Fibroblast of mammary gland (primary cell): Measurements from ENCODE around the gene CPTP.

Source experiments
- DNase-seq: peaks from one replicate; pipeline ENCODE4 v3.0.0-alpha.2; 2010; ENCODE audit warnings: low read depth
- H3K4me3 ChIP-seq: 2 replicates; pipeline ENCODE4 v1.5.1; 2011; ENCODE audit warnings: low read depth, mild to moderate bottlenecking, low read length, moderate library complexity; ENCODE audit not compliant: control insufficient read depth
- CTCF ChIP-seq: conservative IDR thresholded peaks from 2 replicates; pipeline ENCODE4 v1.5.1; 2011; ENCODE audit warnings: low read depth, low read length, inconsistent platforms; ENCODE audit not compliant: control insufficient read depth, insufficient read depth

CPTP gene

GRCh38 chr1:1303736-1304135, 20.9 kb upstream of the CPTP start:
- DNase-seq = no peak
- no peak for TF ChIP-seq CTCF
- no peak overlapping the region for H3K4me3 ChIP-seq

- H3K4me3 ChIP-seq = peak overlapping the region; percentile 62
- peak; percentile 77 for DNase-seq
- TF ChIP-seq CTCF = no peak
Measured at GRCh38 chr1:1304331-1305299, 20.0 kb upstream of the CPTP start.

- peak; percentile 79 for DNase-seq
- H3K4me3 ChIP-seq = peak overlapping the region; percentile 62
- peak; percentile 2 for TF ChIP-seq CTCF
Measured at GRCh38 chr1:1305300-1306069, 19.1 kb upstream of the CPTP start.

- TF ChIP-seq CTCF = peak; percentile 12
- H3K4me3 ChIP-seq = peak overlapping the region; percentile 62
- no peak for DNase-seq
Measured at GRCh38 chr1:1306070-1306660, 18.4 kb upstream of the CPTP start.

GRCh38 chr1:1306661-1307260, 17.8 kb upstream of the CPTP start:
- H3K4me3 ChIP-seq = peak overlapping the region; percentile 62
- TF ChIP-seq CTCF = no peak
- no peak for DNase-seq

GRCh38 chr1:1307261-1307922, 17.2 kb upstream of the CPTP start:
- TF ChIP-seq CTCF = no peak
- DNase-seq = no peak
- peak overlapping the region; percentile 62 for H3K4me3 ChIP-seq
